Neural cell (in vitro differentiated cells): ENCODE measurements around the gene CENPE.

Experiments used
- CTCF ChIP-seq: fragments of 450-650 bp; IDR thresholded peaks from 2 replicates; pipeline ENCODE4 v1.5.1; 2014; ENCODE audit warnings: antibody characterized with exemption, mild to moderate bottlenecking, moderate library complexity; ENCODE audit not compliant: poor library complexity, severe bottlenecking
- EP300 ChIP-seq: fragments of 450-650 bp; conservative IDR thresholded peaks from 2 replicates; pipeline ENCODE4 v1.6.1; 2014; ENCODE audit warnings: antibody characterized with exemption, mild to moderate bottlenecking, moderate library complexity; ENCODE audit not compliant: poor library complexity, severe bottlenecking
- MXI1 ChIP-seq: fragments of 450-650 bp; conservative IDR thresholded peaks from 2 replicates; pipeline ENCODE4 v1.6.1; 2014; ENCODE audit warnings: antibody characterized with exemption, mild to moderate bottlenecking; ENCODE audit not compliant: poor library complexity, severe bottlenecking
- POLR2AphosphoS5 ChIP-seq: IDR thresholded peaks from 2 replicates; pipeline ENCODE4 v1.6.1; 2012
- RAD21 ChIP-seq: fragments of 450-650 bp; conservative IDR thresholded peaks from 2 replicates; pipeline ENCODE4 v1.6.1; 2014; ENCODE audit warnings: antibody characterized with exemption, mild to moderate bottlenecking, moderate library complexity
- REST ChIP-seq: IDR thresholded peaks from 2 replicates; pipeline ENCODE4 v1.6.1; 2012; ENCODE audit warnings: borderline replicate concordance

GRCh38 chr4:103193457-103193856 lies 4.7 kb downstream of the CENPE start:
- TF ChIP-seq EP300 (no peak), CTCF (no peak), REST (no peak), MXI1 (no peak), POLR2AphosphoS5 (no peak), RAD21 (no peak)
